SHP77 treated with DMSO at 0.1 percent for 48 hours (cell line): ENCODE data around the gene SYNDIG1.

Experiments used
- DNase-seq: peaks from one replicate; lab custom pipeline; 2025; lab: John Stamatoyannopoulos, UW

The SYNDIG1 gene

DNA sequence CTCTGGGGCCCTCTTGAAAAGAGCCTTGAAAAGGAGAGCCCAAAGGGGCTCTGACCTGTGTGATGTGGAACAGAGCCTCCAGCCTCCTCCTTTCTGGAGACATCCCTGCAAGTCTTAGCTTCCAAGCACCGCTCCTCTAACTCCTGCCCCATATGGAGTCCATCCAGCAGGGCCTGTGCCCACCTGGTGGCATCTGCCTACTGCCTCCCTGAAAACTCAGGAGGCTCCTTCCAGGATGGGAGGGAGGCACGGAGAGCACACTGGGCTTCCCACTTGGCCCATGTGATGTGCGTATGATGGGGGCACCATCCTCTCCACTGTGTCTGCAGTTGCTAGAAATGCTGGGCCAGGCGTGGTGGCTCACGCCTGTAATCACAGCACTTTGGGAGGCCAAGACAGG lies 98.1 kb downstream of the SYNDIG1 start:
- no peak for DNase-seq

DNA sequence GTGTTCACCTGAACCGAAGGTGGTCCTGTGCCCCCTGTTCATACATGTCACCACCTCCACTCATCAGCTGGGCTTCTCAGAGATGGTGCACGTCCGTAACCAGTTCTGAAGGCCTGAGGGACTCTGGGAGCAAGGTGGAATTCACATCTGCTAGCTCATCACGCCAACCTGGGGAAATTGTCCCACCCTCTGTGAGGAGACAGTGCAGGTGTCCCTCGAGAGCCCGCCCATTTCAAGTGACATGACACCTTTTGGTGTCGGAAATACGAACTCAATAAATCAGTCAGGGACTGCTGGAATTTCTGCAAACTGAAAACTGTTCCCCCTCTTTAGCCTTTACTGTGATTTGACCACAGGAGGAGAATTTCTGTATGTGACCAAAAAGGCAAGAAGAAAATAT lies 99.4 kb downstream of the SYNDIG1 start:
- no peak for DNase-seq

GRCh38 chr20:24571159-24571558 lies 101.7 kb downstream of the SYNDIG1 start:
- no peak for DNase-seq

DNA sequence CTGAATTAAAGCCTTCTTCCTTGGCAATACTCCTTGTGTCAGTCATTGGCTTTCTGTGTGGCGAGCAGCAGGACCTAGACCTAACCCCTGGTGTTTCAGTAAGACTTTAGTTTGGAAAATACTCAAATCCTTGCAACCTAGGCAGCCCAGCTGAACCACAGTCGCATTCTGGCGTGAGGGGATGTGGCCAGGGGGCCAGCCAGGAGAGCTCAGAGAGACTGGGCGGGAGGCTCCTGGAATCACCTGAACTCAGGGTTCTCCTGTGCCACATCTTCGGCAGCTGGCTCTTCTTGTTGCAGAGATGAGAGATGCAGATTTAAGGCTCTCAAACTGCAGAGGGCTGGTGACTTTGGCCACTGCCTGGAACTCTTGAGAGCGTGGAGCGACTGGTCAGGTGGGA lies 102.7 kb downstream of the SYNDIG1 start:
- DNase-seq, result no peak

GRCh38 chr20:24572862-24573261 lies 103.4 kb downstream of the SYNDIG1 start:
- DNase-seq, result no peak

GRCh38 chr20:24573557-24573956 lies 104.1 kb downstream of the SYNDIG1 start:
- no peak for DNase-seq

DNA sequence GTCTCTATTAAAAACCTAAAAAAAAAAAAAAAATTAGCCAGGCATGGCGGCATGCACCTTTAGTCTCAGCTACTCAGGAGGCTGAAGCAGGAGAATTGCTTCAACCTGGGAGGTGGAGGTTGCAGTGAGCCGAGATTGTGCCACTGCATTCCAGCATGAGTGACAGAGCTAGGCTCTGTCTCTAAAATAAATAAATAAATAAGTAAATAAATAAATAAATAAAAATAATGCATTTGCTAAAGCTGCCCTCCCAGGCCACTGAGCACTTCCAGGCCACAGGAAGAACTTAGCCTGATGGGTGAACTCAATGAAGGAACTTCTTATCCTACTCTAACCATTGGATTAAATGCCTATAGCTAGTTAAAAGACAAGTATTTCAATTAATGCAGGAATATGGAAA lies 104.9 kb downstream of the SYNDIG1 start:
- no peak for DNase-seq

- DNase-seq, result no peak
Measured at GRCh38 chr20:24574797-24575196, 105.4 kb downstream of the SYNDIG1 start.

DNA sequence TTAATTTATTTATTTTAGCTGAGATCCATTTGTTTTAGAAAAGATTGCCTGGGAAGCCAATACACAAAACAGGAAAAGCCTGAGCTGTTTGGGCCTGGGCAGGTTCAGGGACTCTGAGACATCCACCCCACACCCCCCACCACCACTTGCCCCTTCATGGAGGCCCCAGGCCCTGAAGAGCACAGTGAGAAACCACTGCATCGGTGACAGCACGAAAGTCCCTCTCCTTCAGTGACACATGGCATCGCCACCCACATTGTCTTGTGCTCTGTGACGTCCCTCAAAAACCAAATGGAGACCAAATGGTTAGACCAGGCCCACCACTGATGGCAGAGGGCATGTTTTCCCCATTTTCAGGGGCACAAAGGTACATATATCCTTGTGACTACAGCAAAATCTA lies 106.4 kb downstream of the SYNDIG1 start:
- DNase-seq, result no peak

- no peak for DNase-seq
Measured at GRCh38 chr20:24576447-24576846, 107.0 kb downstream of the SYNDIG1 start.

DNA sequence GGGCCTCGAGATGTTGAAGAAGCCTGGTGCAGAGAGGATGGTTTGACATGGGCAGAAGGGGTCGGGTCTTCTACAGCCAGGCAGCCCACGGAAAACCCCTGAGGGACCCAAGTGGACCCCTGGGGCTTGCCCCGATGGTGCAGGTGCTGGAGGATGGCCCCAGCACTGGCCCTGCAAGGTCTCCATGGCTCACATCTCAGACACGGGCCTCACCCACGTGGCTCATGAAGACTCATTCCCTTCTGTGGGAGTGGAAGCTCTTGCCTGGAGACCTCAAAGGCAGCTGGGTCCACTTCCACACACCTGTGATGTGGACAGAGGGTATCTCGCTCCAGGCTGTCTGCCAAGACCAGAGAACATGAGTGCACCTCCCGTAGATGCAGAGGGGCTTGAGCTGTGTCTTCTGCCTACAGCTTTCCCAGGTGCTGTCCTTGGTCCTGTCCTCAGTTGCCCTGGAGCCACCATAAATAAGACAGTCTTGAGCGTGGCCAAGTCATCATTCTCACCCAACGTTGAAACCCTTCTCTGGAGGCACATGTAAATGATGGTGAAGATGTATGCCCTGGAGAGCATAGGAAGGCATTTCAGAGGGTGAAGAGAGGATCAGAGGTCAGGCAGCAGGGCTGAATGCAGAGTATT lies 108.0 kb downstream of the SYNDIG1 start:
- no peak for DNase-seq

- DNase-seq, result no peak
Measured at GRCh38 chr20:24578567-24579415, 109.4 kb downstream of the SYNDIG1 start.

DNA sequence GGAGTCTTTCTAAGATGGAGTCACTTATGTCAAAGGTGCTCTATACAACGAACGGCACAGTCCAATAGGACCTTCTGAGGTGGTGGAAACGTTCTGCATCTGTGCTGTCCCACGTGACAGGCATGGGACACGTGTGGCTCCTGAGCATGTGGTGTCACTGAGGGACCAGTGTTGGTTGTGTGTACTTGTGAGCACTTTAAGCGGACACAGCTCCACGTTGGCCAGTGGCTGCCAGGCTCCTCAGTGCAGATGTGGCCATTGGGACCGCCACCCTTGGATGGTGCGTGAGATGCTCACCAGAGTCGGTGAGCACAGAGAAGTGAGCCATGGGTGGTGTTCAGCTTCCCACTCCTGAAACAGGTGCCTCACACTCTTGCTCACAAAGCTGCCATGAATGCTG lies 110.0 kb downstream of the SYNDIG1 start:
- DNase-seq, result no peak

GRCh38 chr20:24580006-24580405 lies 110.6 kb downstream of the SYNDIG1 start:
- DNase-seq, result no peak

DNA sequence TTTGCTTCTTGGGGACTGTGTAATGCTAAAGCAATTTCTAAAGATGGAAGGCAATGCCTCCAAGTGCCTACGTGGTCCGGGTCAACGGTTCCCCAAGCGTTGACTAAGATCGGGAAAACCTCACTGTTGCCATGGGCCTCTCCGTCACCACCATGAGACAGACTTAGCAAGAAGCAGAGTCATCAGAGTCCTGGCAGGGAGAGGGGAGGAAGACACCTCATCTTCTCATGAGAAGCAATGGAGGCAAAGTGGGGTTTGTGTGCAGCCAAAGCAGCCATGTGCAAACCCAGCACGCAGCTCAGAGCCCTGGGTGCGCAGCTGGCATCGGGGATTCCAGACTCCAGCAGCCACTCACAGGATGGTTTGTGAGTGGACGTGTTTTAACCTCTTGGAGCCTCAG lies 111.4 kb downstream of the SYNDIG1 start:
- no peak for DNase-seq

DNA sequence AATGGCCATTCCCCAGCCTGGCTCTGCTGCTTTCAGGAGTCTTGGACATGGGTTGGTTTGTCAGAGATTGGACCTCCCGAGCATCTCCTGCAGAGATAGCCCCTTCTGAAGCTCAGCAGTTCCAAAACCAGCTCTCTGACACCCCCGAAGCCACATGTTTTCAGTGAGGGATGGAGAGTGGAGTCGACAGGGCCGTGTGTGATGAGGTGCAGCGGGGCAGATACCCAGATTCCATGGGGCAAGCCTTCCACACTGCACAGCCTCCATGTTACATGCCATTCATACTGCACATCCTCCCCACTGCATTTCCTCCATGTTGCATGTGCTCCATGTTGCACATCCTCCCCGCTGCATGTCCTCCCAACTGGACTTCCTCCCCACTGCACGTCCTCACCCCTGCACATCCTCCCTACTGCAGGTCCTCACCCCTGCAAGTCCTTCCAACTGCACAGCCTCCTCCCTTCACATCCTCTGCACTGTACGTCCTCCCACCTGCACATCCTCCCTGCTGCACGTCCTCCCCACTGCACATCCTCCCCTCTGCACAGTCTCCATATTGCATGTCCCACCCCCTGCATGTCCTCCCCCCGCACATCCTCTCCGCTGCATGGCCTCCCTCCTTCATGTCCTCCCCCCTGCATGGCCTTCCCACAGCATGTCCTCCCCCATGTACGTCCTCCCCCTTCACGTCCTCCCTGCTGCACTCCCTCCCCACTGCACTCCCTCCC lies 112.2 kb downstream of the SYNDIG1 start:
- no peak for DNase-seq

GRCh38 chr20:24582373-24583168 lies 113.1 kb downstream of the SYNDIG1 start:
- DNase-seq, result no peak

- DNase-seq, result no peak
Measured at GRCh38 chr20:24583169-24583792, 113.9 kb downstream of the SYNDIG1 start.

DNA sequence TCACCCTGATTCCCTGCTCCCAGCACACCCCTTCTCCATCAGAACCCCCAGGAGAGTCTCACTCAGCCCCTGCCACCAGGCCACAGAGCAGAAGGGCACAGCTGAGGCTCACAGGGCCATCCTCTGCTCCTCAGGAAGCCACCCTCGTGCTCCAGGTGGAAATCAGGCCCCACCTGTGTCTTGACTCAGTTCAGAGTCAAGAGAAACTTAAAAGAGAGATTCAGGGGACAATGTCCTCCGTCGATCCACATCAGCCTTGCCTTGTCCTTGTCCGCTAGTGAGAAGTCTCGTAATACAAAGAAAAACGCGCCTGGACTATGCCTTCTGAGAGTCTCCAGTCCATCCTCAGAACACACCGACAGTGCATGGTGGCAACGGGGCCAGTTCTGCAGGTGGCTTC lies 114.6 kb downstream of the SYNDIG1 start:
- no peak for DNase-seq

GRCh38 chr20:24584538-24585356 lies 115.3 kb downstream of the SYNDIG1 start:
- DNase-seq, result no peak
